ENCODE measurements around the gene HAUS7. TPM values are rescaled to one million over a fixed set of nuclear protein-coding genes. Genes with fewer than 3 reads are reported as not detected.

Gene HAUS7
- total RNA-seq, 1 experiment from 2014 or later: 29.3 TPM

DNA sequence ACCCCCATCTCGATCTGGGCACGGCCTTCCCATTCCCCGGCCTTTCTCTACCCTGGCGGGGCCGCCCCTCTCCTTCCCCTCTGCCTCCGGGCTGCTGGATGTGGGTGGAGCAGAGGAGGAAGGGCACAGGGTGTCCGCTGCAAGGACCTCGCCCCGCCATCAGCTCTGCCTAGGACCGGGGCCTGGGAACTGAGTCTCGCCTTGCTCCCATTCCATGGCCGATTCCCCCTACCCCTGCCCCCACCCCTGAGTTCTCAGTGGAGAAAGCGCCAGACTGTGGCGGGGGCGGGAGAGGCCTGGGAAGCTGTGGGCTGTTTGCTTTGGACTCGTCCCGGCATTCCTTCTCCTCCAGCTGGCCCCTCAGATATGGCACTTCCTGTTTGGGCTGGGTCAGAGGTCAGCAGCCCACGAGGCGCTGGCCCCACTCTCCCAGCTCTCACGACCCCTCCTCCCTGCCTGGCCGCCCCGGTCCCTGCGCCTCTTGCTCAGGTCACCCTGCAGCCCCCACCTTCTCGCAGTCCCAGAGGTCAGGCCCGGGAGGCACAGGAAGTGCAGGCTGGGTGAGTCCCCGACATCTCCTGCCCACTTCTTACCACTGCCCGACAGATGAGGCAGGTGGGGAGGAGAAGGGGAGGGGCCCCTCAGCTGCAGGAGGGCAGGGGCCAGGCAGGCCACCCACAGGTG, 18.0 kb upstream of the HAUS7 start:
- TF ChIP-seq EZH2 (IDR thresholded peaks at IDR 0.05; ENCODE audit: low read depth): no peak
- TF ChIP-seq, protein P1, sequence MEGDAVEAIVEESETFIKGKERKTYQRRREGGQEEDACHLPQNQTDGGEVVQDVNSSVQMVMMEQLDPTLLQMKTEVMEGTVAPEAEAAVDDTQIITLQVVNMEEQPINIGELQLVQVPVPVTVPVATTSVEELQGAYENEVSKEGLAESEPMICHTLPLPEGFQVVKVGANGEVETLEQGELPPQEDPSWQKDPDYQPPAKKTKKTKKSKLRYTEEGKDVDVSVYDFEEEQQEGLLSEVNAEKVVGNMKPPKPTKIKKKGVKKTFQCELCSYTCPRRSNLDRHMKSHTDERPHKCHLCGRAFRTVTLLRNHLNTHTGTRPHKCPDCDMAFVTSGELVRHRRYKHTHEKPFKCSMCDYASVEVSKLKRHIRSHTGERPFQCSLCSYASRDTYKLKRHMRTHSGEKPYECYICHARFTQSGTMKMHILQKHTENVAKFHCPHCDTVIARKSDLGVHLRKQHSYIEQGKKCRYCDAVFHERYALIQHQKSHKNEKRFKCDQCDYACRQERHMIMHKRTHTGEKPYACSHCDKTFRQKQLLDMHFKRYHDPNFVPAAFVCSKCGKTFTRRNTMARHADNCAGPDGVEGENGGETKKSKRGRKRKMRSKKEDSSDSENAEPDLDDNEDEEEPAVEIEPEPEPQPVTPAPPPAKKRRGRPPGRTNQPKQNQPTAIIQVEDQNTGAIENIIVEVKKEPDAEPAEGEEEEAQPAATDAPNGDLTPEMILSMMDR (conservative IDR thresholded peaks at IDR 0.05): no peak

DNA sequence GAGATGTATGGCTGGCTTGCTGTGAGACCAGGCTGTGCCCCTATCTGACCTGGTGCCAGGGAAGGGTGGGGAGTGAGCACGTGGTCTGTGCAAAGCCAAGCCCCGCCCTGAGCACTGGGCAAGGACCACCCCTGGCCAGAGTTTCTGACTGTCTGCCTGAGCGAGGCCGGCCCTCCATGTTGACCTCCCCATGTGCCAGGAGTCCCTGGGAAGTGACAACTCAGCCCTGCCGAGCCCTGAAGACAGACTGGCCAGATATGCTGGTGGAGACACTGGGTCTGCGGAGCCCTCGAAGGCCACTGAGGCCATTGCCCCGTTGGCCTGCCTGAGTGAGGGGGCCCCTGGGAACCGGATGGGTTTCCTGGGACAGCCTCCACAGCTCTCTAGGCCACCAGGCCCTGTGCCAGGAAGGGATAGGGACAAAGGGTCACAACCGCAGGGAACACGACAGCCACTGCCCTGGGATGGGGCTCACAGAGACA, 17.3 kb upstream of the HAUS7 start:
- no peaks in the 10 kb centered on the region for H3K4me1 ChIP-seq (replicated peaks; ENCODE audit: insufficient read depth)
- no peak overlapping the region for H3K4me3 ChIP-seq
- intact Hi-C loops (cut with micrococcal nuclease; ENCODE audit: unreplicated experiment): no loop called here
- POLR2A ChIA-PET (ENCODE audit: unreplicated experiment): no interaction called here
- no TSS peak for BruUV-seq (replicated peaks)
- TF ChIP-seq, protein P1 (conservative IDR thresholded peaks at IDR 0.05): no peak
- TF ChIP-seq EZH2 (IDR thresholded peaks at IDR 0.05; ENCODE audit: low read depth): no peak
- no peaks in the 10 kb centered on the region for H4K20me1 ChIP-seq (ENCODE audit: insufficient read depth)
- H3K27ac ChIP-seq: no peak overlapping the region
- H3K36me3 ChIP-seq (ENCODE audit: low read depth): no peaks in the 10 kb centered on the region
- H3K4me2 ChIP-seq: no peak overlapping the region
- no peaks in the 10 kb centered on the region for H3K9me2 ChIP-seq (ENCODE audit: insufficient read depth)
- no peaks in the 10 kb centered on the region for H3F3A ChIP-seq (ENCODE audit: insufficient read depth, low read depth)
- no peak overlapping the region for H2AFZ ChIP-seq
- H3K9me3 ChIP-seq (ENCODE audit: insufficient read depth, low read depth): no peaks in the 10 kb centered on the region
- DNase-seq: no peak
- CTCF ChIA-PET: no interaction called here
- no peaks in the 10 kb centered on the region for H3K79me2 ChIP-seq (ENCODE audit: low read depth)
- H3K27me3 ChIP-seq (ENCODE audit: insufficient read depth, low read depth): no peaks in the 10 kb centered on the region; the same call in 1 of the 2 replicates

More for the DNA sequence above, 18.0 kb upstream of the HAUS7 start:
- H3K4me2 ChIP-seq: no peak overlapping the region
- no peaks in the 10 kb centered on the region for H3K9me3 ChIP-seq (ENCODE audit: insufficient read depth, low read depth)
- no peak for DNase-seq
- H3K4me1 ChIP-seq (replicated peaks; ENCODE audit: insufficient read depth): no peaks in the 10 kb centered on the region
- intact Hi-C loops (cut with micrococcal nuclease; ENCODE audit: unreplicated experiment): no loop called here
- no peaks in the 10 kb centered on the region; the same call in 1 of the 2 replicates for H3K27me3 ChIP-seq (ENCODE audit: insufficient read depth, low read depth)
- no peaks in the 10 kb centered on the region for H3K9me2 ChIP-seq (ENCODE audit: insufficient read depth)
- H3K27ac ChIP-seq: no peak overlapping the region
- no peak overlapping the region for H3K4me3 ChIP-seq
- ChIA-PET CTCF (no interaction called here), POLR2A (ENCODE audit: unreplicated experiment) (no interaction called here)
- BruUV-seq (replicated peaks): no TSS peak
- H4K20me1 ChIP-seq (ENCODE audit: insufficient read depth): no peaks in the 10 kb centered on the region
- no peak overlapping the region for H2AFZ ChIP-seq
- H3F3A ChIP-seq (ENCODE audit: insufficient read depth, low read depth): no peaks in the 10 kb centered on the region
- no peaks in the 10 kb centered on the region for H3K79me2 ChIP-seq (ENCODE audit: low read depth)
- H3K36me3 ChIP-seq (ENCODE audit: low read depth): no peaks in the 10 kb centered on the region

DNA sequence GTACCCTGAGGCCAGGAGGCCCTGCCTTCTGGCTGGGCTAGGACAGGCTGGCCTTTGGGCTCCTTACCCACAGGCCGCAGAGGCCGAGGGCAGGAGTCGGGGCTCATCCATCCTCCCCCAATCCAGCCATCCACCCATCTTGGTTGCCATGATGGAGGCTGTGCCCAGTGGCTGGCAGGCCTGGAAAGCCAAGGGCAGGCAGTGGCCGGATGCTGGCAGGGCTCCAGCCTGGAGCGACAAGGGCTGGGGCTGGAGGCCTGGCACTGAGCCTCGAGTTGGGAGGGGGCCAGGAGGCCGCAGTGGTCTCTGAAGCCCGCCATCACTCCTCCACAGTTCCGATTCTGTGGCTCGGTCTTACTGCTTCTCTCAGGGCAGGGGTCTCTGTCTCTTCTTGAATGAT, 15.8 kb upstream of the HAUS7 start:
- no peak for TF ChIP-seq EZH2 (IDR thresholded peaks at IDR 0.05; ENCODE audit: low read depth)
- TF ChIP-seq, protein P1 (conservative IDR thresholded peaks at IDR 0.05): no peak
- ChIA-PET CTCF (no interaction called here), POLR2A (ENCODE audit: unreplicated experiment) (no interaction called here)
- no peaks in the 10 kb centered on the region for H3K4me1 ChIP-seq (replicated peaks; ENCODE audit: insufficient read depth)
- H3K79me2 ChIP-seq (ENCODE audit: low read depth): no peaks in the 10 kb centered on the region
- intact Hi-C loops (cut with micrococcal nuclease; ENCODE audit: unreplicated experiment): no loop called here
- no peaks in the 10 kb centered on the region for H3K9me2 ChIP-seq (ENCODE audit: insufficient read depth)
- BruUV-seq (replicated peaks): no TSS peak
- H3K36me3 ChIP-seq (ENCODE audit: low read depth): no peaks in the 10 kb centered on the region
- H2AFZ ChIP-seq: no peak overlapping the region
- no peaks in the 10 kb centered on the region for H3K9me3 ChIP-seq (ENCODE audit: insufficient read depth, low read depth)
- no peaks in the 10 kb centered on the region for H4K20me1 ChIP-seq (ENCODE audit: insufficient read depth)
- H3K4me2 ChIP-seq: no peak overlapping the region
- H3K4me3 ChIP-seq: no peak overlapping the region
- H3F3A ChIP-seq (ENCODE audit: insufficient read depth, low read depth): no peaks in the 10 kb centered on the region
- H3K27me3 ChIP-seq (ENCODE audit: insufficient read depth, low read depth): no peaks in the 10 kb centered on the region; the same call in 1 of the 2 replicates
- no peak overlapping the region for H3K27ac ChIP-seq
- DNase-seq: no peak
